ENCODE measurements around the gene SLC35F1.

DNA sequence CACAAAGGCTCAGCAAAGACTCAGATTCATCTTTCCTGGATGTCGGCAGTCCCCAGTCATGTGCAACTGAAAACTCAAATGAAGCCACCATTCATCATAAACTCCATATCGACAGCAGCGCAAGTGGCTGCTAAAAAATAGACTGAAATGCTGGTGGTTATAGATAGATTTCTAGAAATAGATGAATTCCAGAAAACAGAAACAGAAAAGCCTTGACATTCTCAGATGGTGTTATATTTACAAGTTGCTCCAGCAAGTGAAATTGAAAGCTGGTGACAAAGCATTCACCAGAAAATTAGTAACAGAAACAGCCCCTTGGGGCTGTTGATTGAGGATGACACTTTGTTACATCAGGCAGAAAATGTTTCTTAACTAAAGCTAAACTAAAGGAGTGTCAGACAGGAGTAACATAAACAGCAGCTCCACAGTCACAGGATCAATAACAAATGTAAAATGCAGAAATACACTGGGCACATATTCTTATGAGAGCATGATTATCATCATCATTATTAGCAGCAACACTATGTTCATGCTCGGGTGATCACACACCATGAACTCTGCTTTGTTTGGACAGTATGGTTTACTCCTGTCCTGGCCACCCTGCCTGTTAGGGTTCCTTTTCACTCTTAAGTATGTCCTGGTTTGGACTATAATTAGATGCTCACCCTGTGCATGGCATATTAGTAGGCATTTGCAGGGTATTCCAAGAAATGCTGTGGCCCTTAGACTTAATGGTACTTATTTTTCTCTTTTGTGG lies 36.4 kb upstream of the SLC35F1 start:
- TF ChIP-seq ZNF837 (tag by site-specific recombination; IDR thresholded peaks at IDR 0.05) (no peak), ZNF449 (tag by site-specific recombination; IDR thresholded peaks at IDR 0.05) (no peak), ZBTB21 (tag by site-specific recombination; IDR thresholded peaks at IDR 0.05) (no peak), ZNF274 (IDR thresholded peaks at IDR 0.05; ENCODE audit: low read length) (no peak), ZNF274 (tag by site-specific recombination; IDR thresholded peaks at IDR 0.05; ENCODE audit: borderline replicate concordance) (no peak), TRIM28 (IDR thresholded peaks at IDR 0.05; ENCODE audit: borderline replicate concordance, low read length) (no peak)
- TF ChIP-seq, protein P1, sequence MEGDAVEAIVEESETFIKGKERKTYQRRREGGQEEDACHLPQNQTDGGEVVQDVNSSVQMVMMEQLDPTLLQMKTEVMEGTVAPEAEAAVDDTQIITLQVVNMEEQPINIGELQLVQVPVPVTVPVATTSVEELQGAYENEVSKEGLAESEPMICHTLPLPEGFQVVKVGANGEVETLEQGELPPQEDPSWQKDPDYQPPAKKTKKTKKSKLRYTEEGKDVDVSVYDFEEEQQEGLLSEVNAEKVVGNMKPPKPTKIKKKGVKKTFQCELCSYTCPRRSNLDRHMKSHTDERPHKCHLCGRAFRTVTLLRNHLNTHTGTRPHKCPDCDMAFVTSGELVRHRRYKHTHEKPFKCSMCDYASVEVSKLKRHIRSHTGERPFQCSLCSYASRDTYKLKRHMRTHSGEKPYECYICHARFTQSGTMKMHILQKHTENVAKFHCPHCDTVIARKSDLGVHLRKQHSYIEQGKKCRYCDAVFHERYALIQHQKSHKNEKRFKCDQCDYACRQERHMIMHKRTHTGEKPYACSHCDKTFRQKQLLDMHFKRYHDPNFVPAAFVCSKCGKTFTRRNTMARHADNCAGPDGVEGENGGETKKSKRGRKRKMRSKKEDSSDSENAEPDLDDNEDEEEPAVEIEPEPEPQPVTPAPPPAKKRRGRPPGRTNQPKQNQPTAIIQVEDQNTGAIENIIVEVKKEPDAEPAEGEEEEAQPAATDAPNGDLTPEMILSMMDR (tag by site-specific recombination; IDR thresholded peaks at IDR 0.05) = no peak
